Left cardiac atrium (tissue), 2 donors: Measurements from ENCODE around the gene NPY4R. TPM values are rescaled to one million over a fixed set of nuclear protein-coding genes. Genes with fewer than 3 reads are reported as not detected.

Experiments
- total RNA-seq, 2 donors: library from RNA; stranded (reverse); fragmentation: NEBNext Ultra II Directional; extraction: Animal tissue kit (Norgen Biotek cat#: 25700); gene quantifications; one replicate each; pipeline ENCODE4 v1.2.1, GENCODE V29; 2021
- donor health status: DM: no; HTN: yes; CAD: no; lungs with severe emphysema.
- donor health status: DM: yes; HTN: yes; CAD: no.

Gene NPY4R
- total RNA-seq, 2 donors from 2014 or later = 0.58 TPM; not detected in 1

Other genes with a start within 250 kb of the NPY4R start
- gene ANTXRL, start 179.0 kb downstream of the NPY4R start, total RNA-seq = not detected
- gene ANXA8L1, start 90.2 kb downstream of the NPY4R start, total RNA-seq = 1 to 10 TPM; 2.4 to 5.1 TPM
- not detected for gene GPRIN2, start 90.7 kb upstream of the NPY4R start, total RNA-seq
- 1 to 10 TPM; 4.6 to 4.9 TPM for gene SYT15, start 113.2 kb upstream of the NPY4R start, total RNA-seq